ENCODE results near the gene RAB11B. TPM values are rescaled to one million over a fixed set of nuclear protein-coding genes. Genes with fewer than 3 reads are reported as not detected.
"Not testable (repeated sequence)": the region's sequence is repeated elsewhere in the genome, so short reads cannot be mapped to it uniquely, and the experiment has no call there.

Gene RAB11B
- total RNA-seq, 1 experiment from 2014 or later = 9.1 TPM

- no peaks in the 10 kb centered on the region; the same call in 1 of the 2 replicates for H3K9me3 ChIP-seq (replicated peaks)
- peaks cover 7% of the 10 kb centered on the region; the same call in 1 of the 2 replicates for H3K4me1 ChIP-seq (replicated peaks)
- DNase-seq (ENCODE audit: low read depth in 1 of 2, low spot score in 2 of 2) = no peak
- H3K27ac ChIP-seq = no peak overlapping the region
- H3K27me3 ChIP-seq (replicated peaks) = no peaks in the 10 kb centered on the region
- H3K36me3 ChIP-seq = 0 out of 2 replicates have a peak, but pooled peaks cover 2% of the 10 kb centered on the region
- H3K4me3 ChIP-seq = no peak overlapping the region
These were observed 12.6 kb upstream of the RAB11B start for GRCh38 chr19:8377598-8377997.

DNA sequence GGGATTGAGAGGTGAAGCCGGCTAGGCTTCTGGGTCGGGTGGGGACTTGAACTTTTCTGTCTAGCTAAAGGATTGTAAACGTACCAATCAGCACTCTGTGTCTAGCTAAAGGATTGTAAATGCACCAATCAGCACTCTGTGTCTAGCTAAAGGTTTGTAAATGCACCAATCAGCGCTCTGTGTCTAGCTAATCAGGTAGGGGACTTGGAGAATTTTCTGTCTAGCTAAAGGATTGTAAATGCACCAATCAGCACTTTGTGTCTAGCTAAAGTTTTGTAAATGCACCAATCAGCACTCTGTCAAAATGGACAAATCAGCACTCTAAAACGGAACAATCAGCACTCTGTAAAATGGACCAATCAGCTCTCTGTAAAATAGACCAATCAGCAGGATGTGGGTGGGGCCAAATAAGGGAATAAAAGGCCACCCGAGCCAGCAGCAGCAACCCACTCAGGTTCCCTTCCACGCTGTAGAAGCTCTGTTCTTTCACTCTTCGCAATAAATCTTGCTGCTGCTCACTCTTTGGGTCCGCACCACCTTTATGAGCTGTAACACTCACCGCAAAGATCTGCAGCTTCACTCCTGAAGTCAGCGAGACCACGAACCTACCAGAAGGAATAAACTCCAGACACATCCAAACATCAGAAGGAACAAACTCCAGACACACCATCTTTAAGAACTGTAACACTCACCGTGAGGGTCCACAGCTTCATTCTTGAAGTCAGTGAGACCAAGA is 10.8 kb upstream of the RAB11B start:
- H3K27me3 ChIP-seq (replicated peaks); H3K4me1 ChIP-seq (replicated peaks); H3K9me3 ChIP-seq (replicated peaks); H3K4me3 ChIP-seq; H3K27ac ChIP-seq; DNase-seq (ENCODE audit: low read depth in 1 of 2, low spot score in 2 of 2); H3K36me3 ChIP-seq: not testable (repeated sequence)

- not testable (repeated sequence) for H3K27me3 ChIP-seq (replicated peaks); H3K27ac ChIP-seq; DNase-seq (ENCODE audit: low read depth in 1 of 2, low spot score in 2 of 2); H3K4me1 ChIP-seq (replicated peaks); H3K4me3 ChIP-seq; H3K9me3 ChIP-seq (replicated peaks); H3K36me3 ChIP-seq
These were observed 5.6 kb upstream of the RAB11B start for GRCh38 chr19:8384569-8384968.

GRCh38 chr19:8385103-8385502 is 5.1 kb upstream of the RAB11B start:
- not testable (repeated sequence) for H3K4me1 ChIP-seq (replicated peaks); H3K36me3 ChIP-seq; H3K9me3 ChIP-seq (replicated peaks); H3K27me3 ChIP-seq (replicated peaks); DNase-seq (ENCODE audit: low read depth in 1 of 2, low spot score in 2 of 2); H3K27ac ChIP-seq; H3K4me3 ChIP-seq

- not testable (repeated sequence) for DNase-seq (ENCODE audit: low read depth in 1 of 2, low spot score in 2 of 2); H3K4me1 ChIP-seq (replicated peaks); H3K9me3 ChIP-seq (replicated peaks); H3K27ac ChIP-seq; H3K4me3 ChIP-seq; H3K36me3 ChIP-seq; H3K27me3 ChIP-seq (replicated peaks)
These were observed 4.6 kb upstream of the RAB11B start for GRCh38 chr19:8385566-8385965.

DNA sequence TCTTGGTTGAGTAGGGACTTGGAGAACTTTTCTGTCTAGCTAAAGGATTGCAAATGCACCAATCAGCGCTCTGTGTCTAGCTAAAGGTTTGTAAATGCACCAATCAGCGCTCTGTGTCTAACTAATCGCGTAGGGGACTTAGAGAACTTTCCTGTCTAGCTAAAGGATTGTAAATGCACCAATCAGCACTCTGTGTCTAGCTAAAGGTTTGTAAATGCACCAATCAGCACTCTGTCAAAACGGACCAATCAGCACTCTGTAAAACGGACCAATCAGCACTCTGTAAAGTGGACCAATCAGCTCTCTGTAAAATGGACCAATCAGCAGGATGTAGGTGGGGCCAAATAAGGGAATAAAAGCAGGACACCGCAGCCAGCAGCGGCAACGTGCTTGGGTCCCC is 3.7 kb upstream of the RAB11B start:
- H3K9me3 ChIP-seq (replicated peaks) = not testable (repeated sequence)

GRCh38 chr19:8386990-8387389 is 3.2 kb upstream of the RAB11B start:
- Histone ChIP-seq H3K36me3 (peaks cover 7% of the 10 kb centered on the region), H3K4me3 (no peak overlapping the region), H3K4me1 (replicated peaks) (peaks cover 7% of the 10 kb centered on the region), H3K9me3 (replicated peaks) (no peaks in the 10 kb centered on the region), H3K27ac (no peak overlapping the region), H3K27me3 (replicated peaks) (no peaks in the 10 kb centered on the region)
- DNase-seq (ENCODE audit: low read depth in 1 of 2, low spot score in 2 of 2) = no peak

More for the DNA sequence above, 3.7 kb upstream of the RAB11B start:
- H3K27me3 ChIP-seq (replicated peaks); H3K36me3 ChIP-seq; H3K4me1 ChIP-seq (replicated peaks); H3K27ac ChIP-seq; H3K4me3 ChIP-seq; DNase-seq (ENCODE audit: low read depth in 1 of 2, low spot score in 2 of 2): not testable (repeated sequence)

GRCh38 chr19:8387688-8388611 is 2.2 kb upstream of the RAB11B start:
- peaks cover 7% of the 10 kb centered on the region for H3K4me1 ChIP-seq (replicated peaks)
- H3K9me3 ChIP-seq (replicated peaks) = no peaks in the 10 kb centered on the region
- peaks cover 7% of the 10 kb centered on the region for H3K36me3 ChIP-seq
- DNase-seq (ENCODE audit: low read depth in 1 of 2, low spot score in 2 of 2) = no peak
- H3K27me3 ChIP-seq (replicated peaks) = no peaks in the 10 kb centered on the region
- H3K4me3 ChIP-seq = no peak overlapping the region
- no peak overlapping the region for H3K27ac ChIP-seq

DNA sequence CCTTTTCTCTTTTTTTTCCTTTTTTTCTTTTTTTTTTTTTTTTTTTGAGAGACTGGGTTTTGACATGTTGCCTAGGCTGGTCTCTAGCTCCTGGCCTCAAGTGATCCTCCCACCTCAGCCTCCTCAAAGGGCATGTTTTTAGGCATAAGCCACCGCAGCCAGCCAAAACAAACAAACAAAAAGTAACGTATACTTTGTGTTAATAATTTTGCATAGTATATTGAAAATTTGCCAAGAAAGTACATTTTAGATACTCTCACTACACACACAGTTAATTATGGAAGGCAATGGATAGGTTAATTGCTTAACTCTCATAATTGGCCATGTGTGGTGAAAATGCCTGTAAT is 1.6 kb upstream of the RAB11B start:
- Histone ChIP-seq H3K36me3 (peaks cover 7% of the 10 kb centered on the region), H3K4me3 (no peak overlapping the region), H3K4me1 (replicated peaks) (peaks cover 7% of the 10 kb centered on the region), H3K9me3 (replicated peaks) (no peaks in the 10 kb centered on the region), H3K27me3 (replicated peaks) (no peaks in the 10 kb centered on the region), H3K27ac (no peak overlapping the region)
- no peak for DNase-seq (ENCODE audit: low read depth in 1 of 2, low spot score in 2 of 2)

DNA sequence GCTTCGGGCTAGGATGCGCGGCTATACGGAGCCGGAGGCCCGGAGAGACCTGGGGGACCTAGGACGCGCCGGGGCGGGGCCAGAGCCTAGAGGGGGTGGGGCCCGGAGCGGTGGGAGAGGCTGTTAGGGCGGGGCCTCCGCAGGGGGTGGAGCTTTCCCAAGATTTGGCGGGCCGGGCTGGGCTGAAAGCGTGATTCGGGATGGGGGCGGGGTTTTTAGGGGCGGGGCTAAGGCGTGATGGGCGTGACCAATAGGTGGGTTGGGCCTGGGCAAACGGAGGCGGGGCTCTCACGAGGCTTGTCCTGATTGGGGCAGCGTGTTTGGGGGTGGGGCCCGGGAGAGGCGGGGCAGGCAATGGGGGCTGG is 439 bp downstream of the RAB11B start:
- Histone ChIP-seq H3K4me1 (replicated peaks) (peaks cover 24% of the 10 kb centered on the region), H3K9me3 (replicated peaks) (no peaks in the 10 kb centered on the region), H3K27me3 (replicated peaks) (no peaks in the 10 kb centered on the region), H3K27ac (peak overlapping the region; percentile 100), H3K36me3 (peaks cover 15% of the 10 kb centered on the region), H3K4me3 (peak overlapping the region; percentile 94)
- peak; percentile 70 to 96 for DNase-seq (ENCODE audit: low read depth in 1 of 2, low spot score in 2 of 2)

GRCh38 chr19:8391198-8392016 is 1.2 kb downstream of the RAB11B start:
- no peaks in the 10 kb centered on the region for H3K27me3 ChIP-seq (replicated peaks)
- H3K27ac ChIP-seq = no peak overlapping the region
- peaks cover 26% of the 10 kb centered on the region for H3K4me1 ChIP-seq (replicated peaks)
- peaks cover 17% of the 10 kb centered on the region for H3K36me3 ChIP-seq
- no peaks in the 10 kb centered on the region for H3K9me3 ChIP-seq (replicated peaks)
- H3K4me3 ChIP-seq = peak overlapping the region; percentile 15
- no peak for DNase-seq (ENCODE audit: low read depth in 1 of 2, low spot score in 2 of 2)

DNA sequence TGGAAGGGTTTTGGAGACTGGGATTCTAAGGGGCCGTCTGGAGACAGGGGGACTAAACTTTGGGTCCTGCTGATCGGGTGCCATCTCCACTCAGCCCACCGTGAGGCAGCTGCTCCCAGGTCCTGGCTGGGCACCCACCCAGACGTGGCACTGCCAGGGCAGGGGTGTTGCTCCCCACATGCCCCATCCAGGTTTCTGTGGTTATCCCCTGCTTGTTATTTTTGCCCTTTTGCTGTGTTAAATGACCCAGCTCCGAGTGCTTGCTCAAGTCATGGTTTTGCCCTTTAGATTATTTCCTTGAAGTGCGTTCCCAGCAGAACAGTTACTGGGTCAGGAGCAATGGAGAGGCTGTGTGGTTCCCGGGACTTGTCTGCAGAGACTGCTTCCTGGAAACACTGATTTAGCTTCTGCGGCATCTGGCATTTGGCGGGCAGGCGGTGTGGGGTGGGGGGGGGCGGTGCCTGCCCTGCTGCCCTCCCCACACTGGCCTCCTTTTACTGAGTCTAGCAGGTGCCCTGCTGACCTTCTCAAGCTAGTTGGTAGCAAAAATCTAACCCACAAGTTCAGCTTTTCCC is 1.9 kb downstream of the RAB11B start:
- Histone ChIP-seq H3K36me3 (peaks cover 21% of the 10 kb centered on the region), H3K27ac (no peak overlapping the region), H3K4me3 (no peak overlapping the region), H3K27me3 (replicated peaks) (no peaks in the 10 kb centered on the region), H3K4me1 (replicated peaks) (peaks cover 29% of the 10 kb centered on the region), H3K9me3 (replicated peaks) (0 out of 2 replicates have a peak, but pooled peaks cover 2% of the 10 kb centered on the region)
- DNase-seq (ENCODE audit: low read depth in 1 of 2, low spot score in 2 of 2) = no peak

DNA sequence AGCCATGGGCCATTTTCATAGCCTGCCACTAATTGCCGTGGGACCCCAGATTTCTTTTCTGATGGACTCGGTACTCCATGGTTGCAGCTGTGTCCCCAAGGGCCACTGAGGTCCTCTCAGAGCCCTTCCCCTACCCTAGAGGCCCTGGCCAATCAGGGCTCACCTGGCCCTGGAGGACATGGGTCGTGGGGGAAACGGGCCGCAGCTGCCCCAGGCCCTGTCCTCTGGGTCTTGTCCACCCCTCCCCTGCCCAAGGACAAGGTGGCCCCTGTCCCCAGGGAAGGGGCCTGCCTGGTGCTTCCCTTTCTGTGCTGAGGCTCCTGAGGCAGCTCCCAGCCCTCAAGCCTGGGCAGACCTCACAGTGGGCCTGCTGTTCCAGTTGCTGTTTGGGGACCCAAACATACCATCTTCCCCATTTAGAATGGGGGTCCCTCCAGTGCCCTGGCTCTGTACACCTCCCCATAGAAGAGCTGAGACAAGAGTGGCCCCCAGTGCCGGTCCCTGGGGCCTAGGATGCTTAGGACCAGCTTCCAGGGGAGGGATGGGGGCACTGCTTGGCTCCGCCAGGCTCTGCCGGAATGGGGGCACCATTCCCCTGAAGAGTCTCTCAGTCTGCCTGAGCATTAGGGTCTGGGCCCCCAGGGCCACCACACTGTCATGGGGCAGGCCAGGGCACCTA is 3.2 kb downstream of the RAB11B start:
- Histone ChIP-seq H3K27ac (no peak overlapping the region), H3K36me3 (peaks cover 27% of the 10 kb centered on the region), H3K4me1 (replicated peaks) (peaks cover 29% of the 10 kb centered on the region), H3K4me3 (no peak overlapping the region), H3K27me3 (replicated peaks) (no peaks in the 10 kb centered on the region), H3K9me3 (replicated peaks) (0 out of 2 replicates have a peak, but pooled peaks cover 2% of the 10 kb centered on the region)
- no peak for DNase-seq (ENCODE audit: low read depth in 1 of 2, low spot score in 2 of 2)
